Prostate gland (tissue), 2 donors: ENCODE results near the gene CHRND. TPM values are rescaled to one million over a fixed set of nuclear protein-coding genes. Genes with fewer than 3 reads are reported as not detected.

Experiments
- DNase-seq: peaks from one replicate; pipeline ENCODE4 v3.0.0-alpha.2; 2019; ENCODE audit warnings: low spot score
- H3K27ac ChIP-seq, 2 donors: fragments of 200-600 bp; sonication (generic); 2 replicates each; pipeline ENCODE4 v1.5.1; 2017 to 2019
- H3K27me3 ChIP-seq: fragments of 200-600 bp; sonication (generic); replicated peaks from 2 replicates; pipeline ENCODE4 v1.5.1; 2019; ENCODE audit not compliant: insufficient read depth
- H3K36me3 ChIP-seq, 2 donors: fragments of 200-600 bp; sonication (generic); 1 replicate in 1 of 2; 2 replicates in 1 of 2; pipeline versions ENCODE4 v1.5.1 to v1.8.1; 2017 to 2019
- H3K4me1 ChIP-seq: fragments of 200-600 bp; sonication (generic); replicated peaks from 2 replicates; pipeline ENCODE4 v1.5.1; 2019
- H3K4me3 ChIP-seq, 2 donors: fragments of 200-600 bp; sonication (generic); 2 replicates each; pipeline ENCODE4 v1.5.1; 2017 to 2019
- H3K9me3 ChIP-seq: fragments of 200-600 bp; sonication (generic); 2 replicates; pipeline ENCODE4 v1.5.1; 2017
- POLR2A ChIP-seq: fragments of 450-650 bp; IDR thresholded peaks from one replicate; pipeline ENCODE4 v1.6.1; 2016; ENCODE audit warnings: antibody characterized with exemption, mild to moderate bottlenecking
- POLR2AphosphoS5 ChIP-seq: sonication (generic); formaldehyde crosslinking; IDR thresholded peaks from one replicate; pipeline ENCODE4 v1.6.1; 2017; ENCODE audit warnings: antibody characterized with exemption
- WGBS: methylation state at CpG from one replicate; pipeline ENCODE4 v1.1.5; 2018; 5-methylcytosine and 5-hydroxymethylcytosine counted together
- intact Hi-C: fragments of 100-400 bp; cut with DNase I; formaldehyde crosslinking; loops from one replicate; pipeline ENCODE4 v1.14.2; 2022
- total RNA-seq, 2 donors: library from RNA; depleted of rRNA; stranded (reverse); fragments of >200 nt; gene quantifications; one replicate each; pipeline ENCODE4 v1.1.0, GENCODE V29; 2016
- TF ChIP-seq, protein P1 (sequence below), 4 experiments: fragments of 200-600 bp in 2 of 4; fragments of 450-650 bp in 2 of 4; sonication (generic) in 2 of 4; IDR thresholded peaks; 1 replicate in 3 of 4; 2 replicates in 1 of 4; pipeline ENCODE4 v1.5.1; 2016 to 2019; ENCODE audit warnings: antibody characterized with exemption in 4 of 4, mild to moderate bottlenecking in 2 of 4, moderate library complexity in 2 of 4

CHRND gene
- total RNA-seq, 2 donors from 2014 or later: 0.34 to 1.4 TPM

DNA sequence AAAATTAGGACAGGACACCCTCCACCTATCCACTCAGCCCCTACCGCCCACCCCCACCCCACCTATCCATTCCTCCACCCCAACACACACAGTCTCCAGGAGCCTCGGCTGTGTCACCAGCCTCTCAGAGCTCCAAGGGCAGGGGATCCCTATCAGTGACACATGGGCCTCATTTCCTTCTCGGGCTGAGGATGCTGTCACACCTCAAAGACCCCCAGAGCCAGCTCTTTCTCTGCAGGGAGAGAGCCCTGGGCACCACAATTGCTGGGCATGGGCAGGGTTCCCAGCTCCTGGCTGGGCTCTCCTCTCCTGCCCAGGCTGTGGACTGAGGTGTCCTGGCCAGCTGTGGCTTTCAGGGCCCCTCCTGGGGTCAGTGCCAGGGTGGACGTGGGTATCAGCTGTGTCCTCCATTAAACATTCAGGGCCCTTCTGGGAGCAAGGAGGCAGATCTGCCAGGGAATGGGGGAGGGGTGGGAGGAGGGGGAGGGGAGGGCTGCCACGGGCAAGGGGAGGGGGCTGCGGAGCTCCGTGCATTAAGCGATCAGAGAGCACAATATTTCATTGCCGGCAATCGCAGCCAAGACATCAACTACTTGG, 24.1 kb upstream of the CHRND start:
- WGBS: 67% methylated on average over 10 of the region's 10 CpGs
- no peaks in the 10 kb centered on the region for H3K36me3 ChIP-seq
- intact Hi-C loops: no loop called here
- no peaks in the 10 kb centered on the region for H3K9me3 ChIP-seq
- no peaks in the 10 kb centered on the region for H3K27me3 ChIP-seq
- DNase-seq: no peak
- TF ChIP-seq POLR2A: no peak
- TF ChIP-seq, protein P1, sequence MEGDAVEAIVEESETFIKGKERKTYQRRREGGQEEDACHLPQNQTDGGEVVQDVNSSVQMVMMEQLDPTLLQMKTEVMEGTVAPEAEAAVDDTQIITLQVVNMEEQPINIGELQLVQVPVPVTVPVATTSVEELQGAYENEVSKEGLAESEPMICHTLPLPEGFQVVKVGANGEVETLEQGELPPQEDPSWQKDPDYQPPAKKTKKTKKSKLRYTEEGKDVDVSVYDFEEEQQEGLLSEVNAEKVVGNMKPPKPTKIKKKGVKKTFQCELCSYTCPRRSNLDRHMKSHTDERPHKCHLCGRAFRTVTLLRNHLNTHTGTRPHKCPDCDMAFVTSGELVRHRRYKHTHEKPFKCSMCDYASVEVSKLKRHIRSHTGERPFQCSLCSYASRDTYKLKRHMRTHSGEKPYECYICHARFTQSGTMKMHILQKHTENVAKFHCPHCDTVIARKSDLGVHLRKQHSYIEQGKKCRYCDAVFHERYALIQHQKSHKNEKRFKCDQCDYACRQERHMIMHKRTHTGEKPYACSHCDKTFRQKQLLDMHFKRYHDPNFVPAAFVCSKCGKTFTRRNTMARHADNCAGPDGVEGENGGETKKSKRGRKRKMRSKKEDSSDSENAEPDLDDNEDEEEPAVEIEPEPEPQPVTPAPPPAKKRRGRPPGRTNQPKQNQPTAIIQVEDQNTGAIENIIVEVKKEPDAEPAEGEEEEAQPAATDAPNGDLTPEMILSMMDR (IDR thresholded peaks at IDR 0.05): no peak
- no peak for TF ChIP-seq POLR2AphosphoS5
- no peak overlapping the region for H3K4me3 ChIP-seq
- no peaks in the 10 kb centered on the region for H3K4me1 ChIP-seq
- H3K27ac ChIP-seq: no peak overlapping the region

GRCh38 chr2:232502511-232502910, 23.4 kb upstream of the CHRND start:
- no peaks in the 10 kb centered on the region for H3K36me3 ChIP-seq
- no peaks in the 10 kb centered on the region for H3K9me3 ChIP-seq
- no peak overlapping the region for H3K27ac ChIP-seq
- peak overlapping the region in 1 of 2 donors; percentile 43 for H3K4me3 ChIP-seq
- TF ChIP-seq, protein P1 (IDR thresholded peaks at IDR 0.05): no peak
- no peak for TF ChIP-seq POLR2A
- no peak for TF ChIP-seq POLR2AphosphoS5
- 38% methylated on average over 18 of the region's 21 CpGs for WGBS
- intact Hi-C loops: no loop called here
- DNase-seq: no peak
- no peaks in the 10 kb centered on the region for H3K27me3 ChIP-seq
- no peaks in the 10 kb centered on the region for H3K4me1 ChIP-seq

- H3K4me1 ChIP-seq: no peaks in the 10 kb centered on the region
- 1% methylated on average over 67 of the region's 75 CpGs for WGBS
Observed at GRCh38 chr2:232502911-232503808, 22.8 kb upstream of the CHRND start.

DNA sequence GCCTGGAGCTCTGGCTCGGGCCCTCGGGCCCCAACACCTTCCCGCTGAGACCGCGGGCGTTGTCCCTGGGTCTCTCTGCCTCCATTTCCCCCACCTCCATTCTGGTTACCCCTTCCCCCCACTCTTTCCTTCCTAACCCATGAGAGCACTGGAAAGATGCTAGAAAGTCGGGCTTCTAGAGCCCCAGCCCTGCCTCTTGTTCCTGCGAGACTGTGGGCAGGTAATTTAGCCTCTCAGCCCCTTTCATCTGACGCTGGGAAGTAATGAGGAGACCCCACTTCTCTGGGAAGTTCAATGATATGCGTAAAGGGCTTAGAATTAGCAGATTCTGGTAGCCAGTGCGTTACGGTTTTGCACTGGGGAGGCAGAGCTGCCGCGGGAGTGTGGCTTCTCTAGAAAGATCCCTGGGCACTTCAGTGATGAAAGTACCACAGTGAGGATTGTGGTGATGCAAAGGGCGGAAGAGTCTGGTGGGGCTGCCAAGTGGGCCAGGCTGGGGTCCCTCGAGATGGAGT, 22.1 kb upstream of the CHRND start:
- TF ChIP-seq POLR2A (no peak), POLR2AphosphoS5 (no peak)
- TF ChIP-seq, protein P1 (IDR thresholded peaks at IDR 0.05): no peak
- Histone ChIP-seq H3K27ac (no peak overlapping the region), H3K27me3 (no peaks in the 10 kb centered on the region), H3K9me3 (no peaks in the 10 kb centered on the region), H3K4me3 (peak overlapping the region in 1 of 2 donors; percentile 43), H3K4me1 (no peaks in the 10 kb centered on the region), H3K36me3 (no peaks in the 10 kb centered on the region)
- DNase-seq: no peak
- WGBS: 44% methylated on average over 16 of the region's 16 CpGs
- intact Hi-C loops: no loop called here

More at GRCh38 chr2:232502911-232503808, 22.8 kb upstream of the CHRND start:
- Histone ChIP-seq H3K9me3 (no peaks in the 10 kb centered on the region), H3K27me3 (no peaks in the 10 kb centered on the region), H3K27ac (no peak overlapping the region), H3K4me3 (peak overlapping the region; percentile 24 to 43), H3K36me3 (no peaks in the 10 kb centered on the region)
- TF ChIP-seq, protein P1 (IDR thresholded peaks at IDR 0.05): no peak
- TF ChIP-seq POLR2AphosphoS5 (no peak), POLR2A (no peak)
- DNase-seq: no peak
- intact Hi-C loops: no loop called here
